ENCODE results near the gene LBH. TPM values are rescaled to one million over a fixed set of nuclear protein-coding genes. Genes with fewer than 3 reads are reported as not detected.

Gene LBH
- total RNA-seq, 1 donor from 2014 or later = 74.7 TPM

- Mint-ChIP-seq H3K4me1 (ENCODE audit: unreplicated experiment) (peaks cover 9% of the 10 kb centered on the region), H3K9me3 (ENCODE audit: unreplicated experiment) (no peaks in the 10 kb centered on the region), H3K27ac (ENCODE audit: unreplicated experiment) (no peak overlapping the region), H3K4me3 (ENCODE audit: unreplicated experiment) (no peak overlapping the region), H3K27me3 (ENCODE audit: unreplicated experiment) (peaks cover 5% of the 10 kb centered on the region), H3K36me3 (ENCODE audit: unreplicated experiment) (no peaks in the 10 kb centered on the region)
- TF ChIP-seq CTCF (IDR thresholded peaks at IDR 0.05) = no peak
- no peak for DNase-seq (ENCODE audit: extremely low spot score, unreplicated experiment)
These were observed 18.0 kb upstream of the LBH start for GRCh38 chr2:30213326-30213725.

DNA sequence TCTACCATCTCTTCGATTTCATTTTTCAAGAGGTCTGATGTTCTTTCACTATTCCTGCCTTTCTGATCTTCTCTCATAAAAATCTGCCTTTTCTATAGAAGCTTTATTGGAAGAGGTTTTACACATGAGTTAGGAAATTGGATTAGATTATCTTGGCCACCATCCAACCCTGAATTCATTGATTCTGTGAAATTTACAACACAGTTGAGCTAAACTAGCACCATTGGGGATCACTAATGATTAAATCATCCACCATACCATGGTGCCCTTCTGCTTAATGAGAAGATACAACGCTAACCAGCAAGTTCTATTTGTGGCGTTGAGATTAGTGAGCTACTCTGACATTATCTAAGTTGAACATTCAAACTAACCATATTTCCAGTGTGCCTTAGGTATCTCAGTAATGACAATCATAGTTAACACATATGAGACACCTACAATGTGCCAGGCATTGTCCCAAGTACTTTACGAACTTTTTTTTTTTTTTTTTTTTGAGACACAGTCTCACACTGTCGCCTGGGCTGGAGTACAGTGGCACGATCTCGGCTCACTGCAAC, 17.3 kb upstream of the LBH start:
- DNase-seq (ENCODE audit: extremely low spot score, unreplicated experiment) = no peak
- Mint-ChIP-seq H3K4me3 (ENCODE audit: unreplicated experiment) (no peak overlapping the region), H3K36me3 (ENCODE audit: unreplicated experiment) (no peaks in the 10 kb centered on the region), H3K27ac (ENCODE audit: unreplicated experiment) (no peak overlapping the region), H3K9me3 (ENCODE audit: unreplicated experiment) (no peaks in the 10 kb centered on the region), H3K4me1 (ENCODE audit: unreplicated experiment) (peaks cover 4% of the 10 kb centered on the region), H3K27me3 (ENCODE audit: unreplicated experiment) (peaks cover 5% of the 10 kb centered on the region)
- no peak for TF ChIP-seq CTCF (IDR thresholded peaks at IDR 0.05)

- Mint-ChIP-seq H3K9me3 (ENCODE audit: unreplicated experiment) (no peaks in the 10 kb centered on the region), H3K27me3 (ENCODE audit: unreplicated experiment) (peaks cover 5% of the 10 kb centered on the region), H3K4me3 (ENCODE audit: unreplicated experiment) (no peak overlapping the region), H3K4me1 (ENCODE audit: unreplicated experiment) (peaks cover 3% of the 10 kb centered on the region), H3K27ac (ENCODE audit: unreplicated experiment) (no peak overlapping the region), H3K36me3 (ENCODE audit: unreplicated experiment) (no peaks in the 10 kb centered on the region)
- TF ChIP-seq CTCF (IDR thresholded peaks at IDR 0.05) = no peak
- DNase-seq (ENCODE audit: extremely low spot score, unreplicated experiment) = no peak
These were observed 15.2 kb upstream of the LBH start for GRCh38 chr2:30216157-30216556.

GRCh38 chr2:30217644-30218337, 13.5 kb upstream of the LBH start:
- Mint-ChIP-seq H3K4me1 (ENCODE audit: unreplicated experiment) (peaks cover 3% of the 10 kb centered on the region), H3K27ac (ENCODE audit: unreplicated experiment) (no peak overlapping the region), H3K4me3 (ENCODE audit: unreplicated experiment) (no peak overlapping the region), H3K9me3 (ENCODE audit: unreplicated experiment) (no peaks in the 10 kb centered on the region), H3K36me3 (ENCODE audit: unreplicated experiment) (no peaks in the 10 kb centered on the region), H3K27me3 (ENCODE audit: unreplicated experiment) (peaks cover 4% of the 10 kb centered on the region)
- DNase-seq (ENCODE audit: extremely low spot score, unreplicated experiment) = no peak
- TF ChIP-seq CTCF (IDR thresholded peaks at IDR 0.05) = no peak

GRCh38 chr2:30218338-30218713, 13.0 kb upstream of the LBH start:
- Mint-ChIP-seq H3K9me3 (ENCODE audit: unreplicated experiment) (no peaks in the 10 kb centered on the region), H3K4me1 (ENCODE audit: unreplicated experiment) (peaks cover 3% of the 10 kb centered on the region), H3K36me3 (ENCODE audit: unreplicated experiment) (no peaks in the 10 kb centered on the region), H3K27ac (ENCODE audit: unreplicated experiment) (no peak overlapping the region), H3K27me3 (ENCODE audit: unreplicated experiment) (peaks cover 3% of the 10 kb centered on the region), H3K4me3 (ENCODE audit: unreplicated experiment) (no peak overlapping the region)
- DNase-seq (ENCODE audit: extremely low spot score, unreplicated experiment) = no peak
- no peak for TF ChIP-seq CTCF (IDR thresholded peaks at IDR 0.05)

All from osteocyte (in vitro differentiated cells).